Measurements from ENCODE around the gene VTCN1.
A peak's percentile ranks its signal among the peaks of the same experiment; 100 is the strongest.

Gene VTCN1

GRCh38 chr1:117096951-117097408 lies 113.7 kb downstream of the VTCN1 start:
- no peak for DNase-seq (ENCODE audit: low read depth in 2 of 2)

GRCh38 chr1:117094841-117095604 lies 115.7 kb downstream of the VTCN1 start:
- DNase-seq (ENCODE audit: low read depth in 2 of 2), result peak; percentile 87 to 89

- DNase-seq (ENCODE audit: low read depth in 2 of 2), result no peak
These were observed 116.7 kb downstream of the VTCN1 start for GRCh38 chr1:117093870-117094621.

Data from fibroblast of skin of left quadriceps (primary cell).